IMR-90 (cell line): ENCODE measurements around the gene MOV10.

Source experiments
- CHD1 ChIP-seq: IDR thresholded peaks from 2 replicates; pipeline ENCODE4 v1.6.1; 2012; ENCODE audit warnings: low read depth, low read length, improper control_type of control experiment
- CTCF ChIP-seq: conservative IDR thresholded peaks from 2 replicates; pipeline ENCODE4 v1.5.1; 2012; ENCODE audit warnings: mild to moderate bottlenecking, low read depth, low read length, improper control_type of control experiment
- SMC3 ChIP-seq: fragments of 150-350 bp; IDR thresholded peaks from 2 replicates; pipeline ENCODE4 v1.6.1; 2016; ENCODE audit warnings: low read depth, mild to moderate bottlenecking, antibody characterized with exemption, low read length, moderate library complexity

DNA sequence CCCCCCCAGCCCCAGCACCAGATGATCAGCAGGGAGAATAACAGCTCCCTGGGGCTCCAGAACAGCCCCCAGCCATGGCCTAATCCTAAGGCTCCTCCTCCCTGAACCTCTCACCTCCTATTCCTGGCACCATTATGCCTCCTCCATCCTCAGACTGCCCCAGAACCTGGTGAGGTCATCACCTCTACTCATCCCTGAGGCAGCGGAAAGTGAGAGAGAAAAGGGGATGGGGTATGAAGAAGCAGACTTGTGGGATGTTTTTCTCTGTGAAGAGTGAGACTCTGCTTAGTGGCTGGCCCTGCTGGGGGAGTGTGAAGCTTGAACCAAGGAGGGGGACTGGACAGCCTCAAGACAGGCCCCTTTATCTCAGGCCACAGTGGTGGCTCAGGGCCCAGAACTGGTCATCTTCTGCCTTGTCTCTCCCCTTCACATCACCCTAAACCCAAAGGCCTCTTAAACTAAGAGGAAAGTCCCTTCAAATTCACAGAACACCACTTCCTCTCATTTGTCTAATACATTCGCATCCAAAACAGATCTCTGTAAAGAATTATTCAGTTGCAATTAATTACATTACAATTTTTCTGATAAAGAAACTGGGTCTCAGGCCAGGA lies 42.9 kb downstream of the MOV10 start:
- TF ChIP-seq CTCF (no peak), CHD1 (no peak), SMC3 (no peak)
